ENCODE results near the gene SLIRP.

SLIRP gene

GRCh38 chr14:77674931-77675330 lies 33.0 kb upstream of the SLIRP start:
- Histone ChIP-seq H4K20me1 (ENCODE audit: low read depth, low read length) (no peaks in the 10 kb centered on the region), H3F3A (ENCODE audit: insufficient read depth) (no peaks in the 10 kb centered on the region), H3K4me3 (ENCODE audit: insufficient read depth, low read length, poor library complexity, severe bottlenecking) (no peak overlapping the region), H3K9me3 (ENCODE audit: insufficient read depth, low read length) (no peaks in the 10 kb centered on the region), H3K9ac (ENCODE audit: low read length) (no peak overlapping the region), H3K36me3 (ENCODE audit: low read length) (peaks cover 5% of the 10 kb centered on the region; the same call in 1 of the 2 replicates), H2AFZ (ENCODE audit: low read depth, low read length, severe bottlenecking) (no peak overlapping the region), H3K79me2 (ENCODE audit: insufficient read depth, low read length) (no peaks in the 10 kb centered on the region), H3K4me2 (ENCODE audit: low read depth, low read length, poor library complexity, severe bottlenecking) (no peak overlapping the region), H3K27me3 (ENCODE audit: low read length) (no peaks in the 10 kb centered on the region), H3K9me2 (replicated peaks; ENCODE audit: insufficient read depth, low read length) (no peaks in the 10 kb centered on the region), H3K27ac (ENCODE audit: low read depth, low read length) (no peak overlapping the region)
- no peak for TF ChIP-seq EZH2phosphoT487 (conservative IDR thresholded peaks at IDR 0.05; ENCODE audit: low read length)
- TF ChIP-seq CTCF (IDR thresholded peaks at IDR 0.05; ENCODE audit: insufficient read depth, low read length, poor library complexity, severe bottlenecking), result no peak

GRCh38 chr14:77681196-77682157 lies 26.4 kb upstream of the SLIRP start:
- Histone ChIP-seq H3K4me3 (ENCODE audit: insufficient read depth, low read length, poor library complexity, severe bottlenecking) (no peak overlapping the region), H3K9ac (ENCODE audit: low read length) (no peak overlapping the region), H3K4me2 (ENCODE audit: low read depth, low read length, poor library complexity, severe bottlenecking) (no peak overlapping the region), H3K9me3 (ENCODE audit: insufficient read depth, low read length) (no peaks in the 10 kb centered on the region), H3K27me3 (ENCODE audit: low read length) (no peaks in the 10 kb centered on the region), H4K20me1 (ENCODE audit: low read depth, low read length) (no peaks in the 10 kb centered on the region), H2AFZ (ENCODE audit: low read depth, low read length, severe bottlenecking) (no peak overlapping the region), H3K27ac (ENCODE audit: low read depth, low read length) (no peak overlapping the region), H3K79me2 (ENCODE audit: insufficient read depth, low read length) (no peaks in the 10 kb centered on the region), H3F3A (ENCODE audit: insufficient read depth) (no peaks in the 10 kb centered on the region), H3K9me2 (replicated peaks; ENCODE audit: insufficient read depth, low read length) (no peaks in the 10 kb centered on the region), H3K36me3 (ENCODE audit: low read length) (no peaks in the 10 kb centered on the region)
- TF ChIP-seq EZH2phosphoT487 (conservative IDR thresholded peaks at IDR 0.05; ENCODE audit: low read length) (no peak), CTCF (IDR thresholded peaks at IDR 0.05; ENCODE audit: insufficient read depth, low read length, poor library complexity, severe bottlenecking) (no peak)

GRCh38 chr14:77682158-77682553 lies 25.7 kb upstream of the SLIRP start:
- TF ChIP-seq CTCF (IDR thresholded peaks at IDR 0.05; ENCODE audit: insufficient read depth, low read length, poor library complexity, severe bottlenecking) (no peak), EZH2phosphoT487 (conservative IDR thresholded peaks at IDR 0.05; ENCODE audit: low read length) (no peak)
- no peaks in the 10 kb centered on the region for H3K9me2 ChIP-seq (replicated peaks; ENCODE audit: insufficient read depth, low read length)

More at GRCh38 chr14:77682158-77682553, 25.7 kb upstream of the SLIRP start:
- Histone ChIP-seq H3K36me3 (ENCODE audit: low read length) (no peaks in the 10 kb centered on the region), H3F3A (ENCODE audit: insufficient read depth) (no peaks in the 10 kb centered on the region), H2AFZ (ENCODE audit: low read depth, low read length, severe bottlenecking) (no peak overlapping the region), H3K9ac (ENCODE audit: low read length) (no peak overlapping the region), H3K9me3 (ENCODE audit: insufficient read depth, low read length) (no peaks in the 10 kb centered on the region), H4K20me1 (ENCODE audit: low read depth, low read length) (no peaks in the 10 kb centered on the region), H3K4me2 (ENCODE audit: low read depth, low read length, poor library complexity, severe bottlenecking) (no peak overlapping the region), H3K79me2 (ENCODE audit: insufficient read depth, low read length) (no peaks in the 10 kb centered on the region), H3K27ac (ENCODE audit: low read depth, low read length) (no peak overlapping the region), H3K4me3 (ENCODE audit: insufficient read depth, low read length, poor library complexity, severe bottlenecking) (no peak overlapping the region), H3K27me3 (ENCODE audit: low read length) (no peaks in the 10 kb centered on the region)

All from SU-DHL-6 (cell line).